ENCODE data around the gene MALAT1.
A peak's percentile ranks its signal among the peaks of the same experiment; 100 is the strongest.
"Not testable (repeated sequence)": the region's sequence is repeated elsewhere in the genome, so short reads cannot be mapped to it uniquely, and the experiment has no call there.

The MALAT1 gene

GRCh38 chr11:65522718-65523630 lies 24.1 kb downstream of the MALAT1 start:
- peak; percentile 81 for DNase-seq

- not testable (repeated sequence) for DNase-seq
Observed at GRCh38 chr11:65523631-65523968, 24.8 kb downstream of the MALAT1 start.

- peak; percentile 66 for DNase-seq
Observed at GRCh38 chr11:65524014-65524740, 25.3 kb downstream of the MALAT1 start.

- peak; percentile 89 for DNase-seq
Observed at GRCh38 chr11:65524741-65525545, 26.1 kb downstream of the MALAT1 start, which contains the start of gene SCYL1. Gene SCYL1, plus strand, starts transcription at chr11:65525083. Its CDS starts 71 bp downstream, at chr11:65525154.

GRCh38 chr11:65525546-65526480 lies 27.0 kb downstream of the MALAT1 start:
- no peak for DNase-seq

GRCh38 chr11:65526744-65527143 lies 27.9 kb downstream of the MALAT1 start:
- peak; percentile 42 for DNase-seq

- DNase-seq, result peak; percentile 41
Observed at GRCh38 chr11:65528819-65529350, 30.0 kb downstream of the MALAT1 start.

GRCh38 chr11:65529475-65530156 lies 30.8 kb downstream of the MALAT1 start:
- no peak for DNase-seq

- no peak for DNase-seq
Observed at GRCh38 chr11:65530157-65530496, 31.3 kb downstream of the MALAT1 start.

- no peak for DNase-seq
Observed at GRCh38 chr11:65532388-65533064, 33.7 kb downstream of the MALAT1 start.

GRCh38 chr11:65535102-65535501 lies 36.3 kb downstream of the MALAT1 start:
- DNase-seq, result no peak

- peak; percentile 53 for DNase-seq
Observed at GRCh38 chr11:65536412-65537295, 37.8 kb downstream of the MALAT1 start.

- peak; percentile 40 for DNase-seq
Observed at GRCh38 chr11:65537296-65537597, 38.4 kb downstream of the MALAT1 start.

GRCh38 chr11:65537620-65538231 lies 38.9 kb downstream of the MALAT1 start:
- no peak for DNase-seq

- DNase-seq, result peak; percentile 52
Observed at GRCh38 chr11:65538232-65538914, 39.5 kb downstream of the MALAT1 start.

GRCh38 chr11:65538915-65539743 lies 40.3 kb downstream of the MALAT1 start:
- peak; percentile 68 for DNase-seq

- DNase-seq, result no peak
Observed at GRCh38 chr11:65539744-65540289, 41.0 kb downstream of the MALAT1 start.
